GM20000 (cell line): ENCODE data around the gene CFAP161.

Experiments used
- DNase-seq: peaks from one replicate; pipeline ENCODE4 v3.0.0; 2012; ENCODE audit warnings: low spot score
- CTCF ChIP-seq: IDR thresholded peaks from 2 replicates; pipeline ENCODE4 v1.5.1; 2012; ENCODE audit warnings: mild to moderate bottlenecking, control low read depth; ENCODE audit errors: extremely low read depth, missing control alignments

CFAP161 gene

GRCh38 chr15:81098349-81098748, 35.7 kb upstream of the CFAP161 start:
- TF ChIP-seq CTCF, result no peak

GRCh38 chr15:81098861-81099651, 35.0 kb upstream of the CFAP161 start:
- no peak for DNase-seq

More at GRCh38 chr15:81098349-81098748, 35.7 kb upstream of the CFAP161 start:
- DNase-seq, result no peak

GRCh38 chr15:81101894-81102815, 31.9 kb upstream of the CFAP161 start:
- no peak for DNase-seq

More at GRCh38 chr15:81098861-81099651, 35.0 kb upstream of the CFAP161 start:
- TF ChIP-seq CTCF, result no peak

GRCh38 chr15:81103857-81104256, 30.2 kb upstream of the CFAP161 start:
- no peak for DNase-seq
- no peak for TF ChIP-seq CTCF

More at GRCh38 chr15:81101894-81102815, 31.9 kb upstream of the CFAP161 start:
- TF ChIP-seq CTCF, result no peak

- no peak for DNase-seq
- no peak for TF ChIP-seq CTCF
Observed at GRCh38 chr15:81105545-81105944, 28.5 kb upstream of the CFAP161 start.

GRCh38 chr15:81106560-81106959, 27.5 kb upstream of the CFAP161 start:
- peak; percentile 81 for TF ChIP-seq CTCF
- peak; percentile 69 for DNase-seq

GRCh38 chr15:81107889-81108288, 26.2 kb upstream of the CFAP161 start:
- TF ChIP-seq CTCF, result no peak
- no peak for DNase-seq
